A549 (cell line): Measurements from ENCODE around the gene SLIT2. TPM values are rescaled to one million over a fixed set of nuclear protein-coding genes. Genes with fewer than 3 reads are reported as not detected.

Experiments used
- ATAC-seq, 2 experiments: fragments of 200-7000 bp in 1 of 2; fragments of >200 bp in 1 of 2; cut with Nextera tagmentation in 1 of 2; cut with Tn5 transposase in 1 of 2; 3 replicates each; pipeline versions ENCODE4 v1.8.0 to v1.9.1; 2018 to 2020; ENCODE audit warnings: mild to moderate bottlenecking in 1 of 2, moderate library complexity in 1 of 2
- CTCF ChIA-PET: fragments of 300-600 bp; sonication (Branson Sonifier 250); formaldehyde crosslinking; extraction: SDS; loops from one replicate; lab custom pipeline; 2021; ENCODE audit warnings: antibody characterized with exemption, inconsistent platforms; lab: Yijun Ruan, JAX
- POLR2A ChIA-PET: fragments of 350-600 bp; formaldehyde crosslinking; extraction: SDS; loops from one replicate; lab custom pipeline; 2021; ENCODE audit warnings: antibody characterized with exemption, inconsistent platforms; lab: Yijun Ruan, JAX
- DNase-seq, 2 experiments: peaks; one replicate each; pipeline versions ENCODE4 v3.0.0 to v3.0.0-alpha.2; 2011 to 2016; ENCODE audit warnings: low read depth in 1 of 2, low spot score in 1 of 2
- FAIRE-seq: peaks from 2 replicates; lab custom pipeline; 2011; peaks lifted over from hg19 to GRCh38; lab: Jason Lieb, UNC
- H3K27ac ChIP-seq, 2 experiments: fragments of >200 bp; sonication (Bioruptor Twin); formaldehyde crosslinking; 3 replicates each; pipeline ENCODE4 v1.5.1; 2016 to 2017
- H3K4me1 ChIP-seq: fragments of >200 bp; sonication (Bioruptor Twin); formaldehyde crosslinking; 3 replicates; pipeline ENCODE4 v1.6.1; 2016
- H3K4me2 ChIP-seq: fragments of >200 bp; sonication (Bioruptor Twin); formaldehyde crosslinking; 3 replicates; pipeline ENCODE4 v1.6.1; 2016
- H3K4me3 ChIP-seq: fragments of >200 bp; sonication (Bioruptor Twin); formaldehyde crosslinking; 3 replicates; pipeline ENCODE4 v1.5.1; 2016
- H3K9me3 ChIP-seq: fragments of >200 bp; sonication (Bioruptor Twin); formaldehyde crosslinking; 3 replicates; pipeline ENCODE4 v1.6.1; 2016
- ATOH8 ChIP-seq: fragments of 250-450 bp; sonication (Bioruptor Pico); IDR thresholded peaks from 2 replicates; pipeline ENCODE4 v1.5.0; 2020; ENCODE audit warnings: low read depth, mild to moderate bottlenecking, moderate library complexity
- CBX8 ChIP-seq: fragments of 200-600 bp; sonication (generic); IDR thresholded peaks from 2 replicates; pipeline ENCODE4 v1.6.1; 2016
- CTCF ChIP-seq: fragments of >200 bp; sonication (Bioruptor Twin); formaldehyde crosslinking; IDR thresholded peaks from 3 replicates; pipeline ENCODE4 v1.5.1; 2016
- E2F6 ChIP-seq: IDR thresholded peaks from 2 replicates; pipeline ENCODE4 v1.6.1; 2012; ENCODE audit warnings: low read depth, borderline replicate concordance
- EHMT2 ChIP-seq: fragments of 200-600 bp; sonication (generic); IDR thresholded peaks from 2 replicates; pipeline ENCODE4 v1.6.1; 2016; ENCODE audit warnings: antibody characterized with exemption, low read depth, mild to moderate bottlenecking, moderate library complexity
- EP300 ChIP-seq, 2 experiments: fragments of >200 bp; sonication (Bioruptor Twin); formaldehyde crosslinking; IDR thresholded peaks; 2 replicates in 1 of 2; 3 replicates in 1 of 2; pipeline ENCODE4 v1.6.1; 2016 to 2017
- FOSL2 ChIP-seq, 2 experiments: fragments of 450-650 bp in 1 of 2; fragments of >200 bp in 1 of 2; sonication (Bioruptor Twin) in 1 of 2; formaldehyde crosslinking; IDR thresholded peaks; 2 replicates each; pipeline versions ENCODE4 v1.5.0 to v1.6.1; 2016 to 2020; ENCODE audit warnings: mild to moderate bottlenecking in 1 of 2, moderate library complexity in 1 of 2
- FOXS1 ChIP-seq: fragments of 250-450 bp; sonication (Bioruptor Pico); IDR thresholded peaks from 2 replicates; pipeline ENCODE4 v1.5.0; 2020; ENCODE audit warnings: mild to moderate bottlenecking, moderate library complexity
- HES2 ChIP-seq: fragments of >200 bp; sonication (Bioruptor Twin); formaldehyde crosslinking; IDR thresholded peaks from 2 replicates; pipeline ENCODE4 v1.6.1; 2016
- HOXA7 ChIP-seq: fragments of 250-450 bp; sonication (Bioruptor Pico); IDR thresholded peaks from 2 replicates; pipeline ENCODE4 v1.5.0; 2020; ENCODE audit warnings: mild to moderate bottlenecking, moderate library complexity
- JUNB ChIP-seq: fragments of >200 bp; sonication (Bioruptor Twin); formaldehyde crosslinking; IDR thresholded peaks from 2 replicates; pipeline ENCODE4 v1.6.1; 2016
- NPAS2 ChIP-seq: fragments of 250-450 bp; sonication (Bioruptor Pico); IDR thresholded peaks from 2 replicates; pipeline ENCODE4 v1.8.0; 2022; ENCODE audit warnings: mild to moderate bottlenecking, moderate library complexity, borderline replicate concordance
- POLR2AphosphoS2 ChIP-seq: conservative IDR thresholded peaks from 2 replicates; pipeline ENCODE4 v1.6.1; 2012; ENCODE audit warnings: low read length, improper control_type of control experiment, inconsistent platforms
- RAD21 ChIP-seq, 2 experiments: fragments of >200 bp in 1 of 2; sonication (Bioruptor Twin) in 1 of 2; formaldehyde crosslinking in 1 of 2; IDR thresholded peaks in 1 of 2; conservative IDR thresholded peaks in 1 of 2; 2 replicates in 1 of 2; 3 replicates in 1 of 2; pipeline ENCODE4 v1.6.1; 2012 to 2018; ENCODE audit warnings: inconsistent platforms in 1 of 2
- RARB ChIP-seq: fragments of 250-450 bp; sonication (Bioruptor Pico); IDR thresholded peaks from 2 replicates; pipeline ENCODE4 v1.8.0; 2021; ENCODE audit warnings: mild to moderate bottlenecking, moderate library complexity
- REST ChIP-seq: fragments of 200-600 bp; sonication (generic); IDR thresholded peaks from 2 replicates; pipeline ENCODE4 v1.6.1; 2016; ENCODE audit warnings: antibody characterized with exemption, mild to moderate bottlenecking, moderate library complexity
- RNF2 ChIP-seq: fragments of 200-600 bp; sonication (generic); IDR thresholded peaks from 2 replicates; pipeline ENCODE4 v1.6.1; 2016; ENCODE audit warnings: low read depth, mild to moderate bottlenecking, antibody characterized with exemption, moderate library complexity, borderline replicate concordance
- SMC3 ChIP-seq: fragments of >200 bp; sonication (Bioruptor Twin); formaldehyde crosslinking; IDR thresholded peaks from 3 replicates; pipeline ENCODE4 v1.6.1; 2018; ENCODE audit warnings: inconsistent platforms
- SREBF2 ChIP-seq: fragments of 450-650 bp; IDR thresholded peaks from 2 replicates; pipeline ENCODE4 v1.6.1; 2014; ENCODE audit warnings: mild to moderate bottlenecking, moderate library complexity
- TP53 ChIP-seq: fragments of 250-450 bp; sonication (Bioruptor Pico); IDR thresholded peaks from 2 replicates; pipeline ENCODE4 v1.5.0; 2021; ENCODE audit warnings: mild to moderate bottlenecking, moderate library complexity
- ZFP36 ChIP-seq: fragments of 450-650 bp; IDR thresholded peaks from 2 replicates; pipeline ENCODE4 v1.6.1; 2014; ENCODE audit warnings: borderline replicate concordance; ENCODE audit not compliant: partially characterized antibody
- ZNF302 ChIP-seq: fragments of 250-450 bp; sonication (Bioruptor Pico); IDR thresholded peaks from 2 replicates; pipeline ENCODE4 v1.9.0; 2021; ENCODE audit warnings: inconsistent platforms, mild to moderate bottlenecking, moderate library complexity
- WGBS: methylation state at CpG from one replicate; pipeline ENCODE4 v1.1.6; 2017; ENCODE audit errors: missing lambda C conversion rate; 5-methylcytosine and 5-hydroxymethylcytosine counted together
- polyA plus RNA-seq, 4 experiments: library from polyadenylated mRNA; depleted of rRNA in 3 of 4; stranded (reverse); fragments of >200 nt; fragmentation: RNase III in 1 of 4; extraction: RNeasy Plus Mini Kit Qiagen cat#74134 plus additional on column Dnase treatment in 1 of 4; gene quantifications; 2 replicates in 3 of 4; 3 replicates in 1 of 4; pipeline ENCODE4 v1.2.3, GENCODE V29; 2011 to 2017

The SLIT2 gene
- polyA plus RNA-seq, 2 of the 4 experiments (the other 2 are of a cell fraction), result not detected

- ATAC-seq, result no peak
- no peaks in the 10 kb centered on the region for H3K4me1 ChIP-seq
- no peak for DNase-seq
- TF ChIP-seq POLR2AphosphoS2 (no peak), FOSL2 (IDR thresholded peaks at IDR 0.05) (no peak), FOSL2 (CRISPR knock-in tag; IDR thresholded peaks at IDR 0.05) (no peak), SMC3 (no peak), EHMT2 (no peak), RAD21 (conservative IDR thresholded peaks at IDR 0.05 in 1 of 2, IDR thresholded peaks at IDR 0.05 in 1 of 2) (no peak), NPAS2 (CRISPR knock-in tag) (no peak), E2F6 (no peak), TP53 (CRISPR knock-in tag) (no peak), REST (no peak), EP300 (IDR thresholded peaks at IDR 0.05) (no peak), RNF2 (no peak), ZFP36 (no peak), RARB (CRISPR knock-in tag) (no peak), FOXS1 (CRISPR knock-in tag) (no peak), SREBF2 (no peak), ZNF302 (CRISPR knock-in tag) (no peak), CBX8 (no peak), JUNB (no peak), HOXA7 (CRISPR knock-in tag) (no peak)
- TF ChIP-seq, all 56 proteins: peak for 0
- CTCF ChIA-PET, result interaction anchor here (0.7 kb wide), 1 partner anchor 17 kb away, joined by 3 read pairs; no protein-coding TSS in a partner anchor
- H3K9me3 ChIP-seq, result no peaks in the 10 kb centered on the region
- H3K27ac ChIP-seq, result no peak overlapping the region
- no peak overlapping the region for H3K4me2 ChIP-seq
- no peak overlapping the region for H3K4me3 ChIP-seq
- FAIRE-seq, result no peak
- POLR2A ChIA-PET, result no interaction called here
- 12% methylated on average over 4 of the region's 4 CpGs for WGBS
These were observed 20.7 kb downstream of the SLIT2 start for GRCh38 chr4:20272411-20272872.

- TF ChIP-seq RARB (CRISPR knock-in tag) (no peak), EP300 (IDR thresholded peaks at IDR 0.05) (no peak), ATOH8 (CRISPR knock-in tag) (no peak), RAD21 (conservative IDR thresholded peaks at IDR 0.05 in 1 of 2, IDR thresholded peaks at IDR 0.05 in 1 of 2) (no peak), JUNB (no peak), HES2 (no peak), HOXA7 (CRISPR knock-in tag) (no peak), CTCF (no peak)
- POLR2A ChIA-PET, result no interaction called here
These were observed 22.1 kb downstream of the SLIT2 start for GRCh38 chr4:20273793-20274192.

More at GRCh38 chr4:20273793-20274192, 22.1 kb downstream of the SLIT2 start:
- CTCF ChIA-PET, result no interaction called here
- Histone ChIP-seq H3K4me3 (no peak overlapping the region), H3K9me3 (no peaks in the 10 kb centered on the region), H3K4me2 (no peak overlapping the region), H3K27ac (no peak overlapping the region), H3K4me1 (no peaks in the 10 kb centered on the region)
- ATAC-seq (no peak), DNase-seq (no peak), FAIRE-seq (no peak)
- 31% methylated on average over 11 of the region's 11 CpGs for WGBS
